Mucosa of descending colon (tissue), 3 donors: Measurements from ENCODE around the gene TSHZ2. TPM values are rescaled to one million over a fixed set of nuclear protein-coding genes. Genes with fewer than 3 reads are reported as not detected.

Source experiments
- ATAC-seq: fragments of 200-7000 bp; cut with Tn5 transposase; one replicate; pipeline ENCODE4 v1.9.1; 2020; ENCODE audit warnings: mild to moderate bottlenecking, moderate library complexity
- DNase-seq, 3 donors: peaks; one replicate each; pipeline ENCODE4 v3.0.0-alpha.2; 2020
- H3K36me3 ChIP-seq: fragments of 200-600 bp; one replicate; pipeline ENCODE4 v1.8.0; 2021; ENCODE audit warnings: low read depth, mild to moderate bottlenecking
- H3K4me1 ChIP-seq: fragments of 200-600 bp; one replicate; pipeline ENCODE4 v1.8.0; 2021; ENCODE audit warnings: low read depth, mild to moderate bottlenecking
- H3K4me3 ChIP-seq: fragments of 200-600 bp; one replicate; pipeline ENCODE4 v1.8.0; 2021; ENCODE audit warnings: mild to moderate bottlenecking
- H3K9me3 ChIP-seq: fragments of 200-600 bp; one replicate; pipeline ENCODE4 v1.8.0; 2021; ENCODE audit warnings: mild to moderate bottlenecking
- CTCF ChIP-seq: fragments of 200-600 bp; IDR thresholded peaks from one replicate; pipeline ENCODE4 v1.8.0; 2022; ENCODE audit warnings: antibody characterized with exemption, mild to moderate bottlenecking
- intact Hi-C, 2 donors: fragments of 100-400 bp; cut with DNase I in 1 of 2; cut with micrococcal nuclease in 1 of 2; formaldehyde crosslinking; loops; one replicate each; pipeline versions ENCODE4 v1.11.0 to v1.11.1; 2022; cut with DNase I, micrococcal nuclease
- total RNA-seq, 3 donors: library from RNA; stranded (reverse); fragmentation: NEBNext Ultra II Directional in 2 of 3; extraction: Animal tissue kit (Norgen Biotek cat#: 25700) in 2 of 3; gene quantifications; one replicate each; pipeline versions ENCODE4 v1.2.1 to v1.2.4, GENCODE V29; 2021 to 2023
- donor health status: DM: no; HTN: no; CAD: no; lungs with moderate emphysema.
- donor health status: DM: no; HTN: no; CAD: no.
- donor health status: DM: no; HTN: yes; CAD: no.

TSHZ2 gene
- total RNA-seq, 3 donors from 2014 or later, result 1.9 to 17.8 (median 3.6) TPM

- Histone ChIP-seq H3K4me3 (no peak overlapping the region), H3K36me3 (no peaks in the 10 kb centered on the region), H3K4me1 (no peaks in the 10 kb centered on the region), H3K9me3 (no peaks in the 10 kb centered on the region)
- no peak for TF ChIP-seq CTCF
- ATAC-seq, result no peak
- DNase-seq, result no peak
- intact Hi-C loops, result no loop called here
Observed at GRCh38 chr20:53334861-53335260, 362.7 kb downstream of the TSHZ2 start.

- Histone ChIP-seq H3K4me3 (no peak overlapping the region), H3K4me1 (no peaks in the 10 kb centered on the region), H3K36me3 (no peaks in the 10 kb centered on the region), H3K9me3 (no peaks in the 10 kb centered on the region)
- ATAC-seq, result no peak
- intact Hi-C loops, result no loop called here
- DNase-seq, result no peak
- no peak for TF ChIP-seq CTCF
Observed at GRCh38 chr20:53335555-53335954, 363.4 kb downstream of the TSHZ2 start.

GRCh38 chr20:53336892-53337291, 364.7 kb downstream of the TSHZ2 start:
- peak; percentile 40 for ATAC-seq

GRCh38 chr20:53337390-53338101, 365.4 kb downstream of the TSHZ2 start:
- DNase-seq (no peak), ATAC-seq (peak; percentile 72)
- Histone ChIP-seq H3K36me3 (no peaks in the 10 kb centered on the region), H3K9me3 (no peaks in the 10 kb centered on the region), H3K4me1 (no peaks in the 10 kb centered on the region), H3K4me3 (no peak overlapping the region)
- intact Hi-C loops, result no loop called here
- no peak for TF ChIP-seq CTCF

More at GRCh38 chr20:53336892-53337291, 364.7 kb downstream of the TSHZ2 start:
- H3K36me3 ChIP-seq, result no peaks in the 10 kb centered on the region
- no peak overlapping the region for H3K4me3 ChIP-seq
- no peak for DNase-seq
- intact Hi-C loops, result no loop called here
- no peaks in the 10 kb centered on the region for H3K4me1 ChIP-seq
- TF ChIP-seq CTCF, result no peak
- H3K9me3 ChIP-seq, result no peaks in the 10 kb centered on the region

- H3K36me3 ChIP-seq, result no peaks in the 10 kb centered on the region
- H3K4me1 ChIP-seq, result no peaks in the 10 kb centered on the region
- H3K4me3 ChIP-seq, result no peak overlapping the region
- no peak for TF ChIP-seq CTCF
- DNase-seq (no peak), ATAC-seq (no peak)
- intact Hi-C loops, result no loop called here
- H3K9me3 ChIP-seq, result no peaks in the 10 kb centered on the region
Observed at GRCh38 chr20:53338716-53339115, 366.6 kb downstream of the TSHZ2 start.
